ENCODE data around the gene PDCD4.

- TF ChIP-seq CTCF (IDR thresholded peaks at IDR 0.05) (no peak), POLR2A (IDR thresholded peaks at IDR 0.05) (no peak)
These were observed 42.7 kb downstream of the PDCD4 start for GRCh38 chr10:110914431-110914830.
